Activated CD4-positive, alpha-beta T cell treated with anti-CD3 and anti-CD28 coated beads, Interleukin-10, Interleukin-2, amounts not matched to agents 100 ng/mL and 50 ng/mL, durations not matched to agents 16 hours and 8 hours (primary cell): ENCODE measurements around the gene CEP350.

ENCODE experiments used
- DNase-seq: peaks from one replicate; pipeline ENCODE4 v3.0.0-alpha.2; 2020

Gene CEP350

GRCh38 chr1:180163041-180163440, 208.4 kb downstream of the CEP350 start:
- DNase-seq: no peak
